ENCODE measurements around the gene CRB3.

DNA sequence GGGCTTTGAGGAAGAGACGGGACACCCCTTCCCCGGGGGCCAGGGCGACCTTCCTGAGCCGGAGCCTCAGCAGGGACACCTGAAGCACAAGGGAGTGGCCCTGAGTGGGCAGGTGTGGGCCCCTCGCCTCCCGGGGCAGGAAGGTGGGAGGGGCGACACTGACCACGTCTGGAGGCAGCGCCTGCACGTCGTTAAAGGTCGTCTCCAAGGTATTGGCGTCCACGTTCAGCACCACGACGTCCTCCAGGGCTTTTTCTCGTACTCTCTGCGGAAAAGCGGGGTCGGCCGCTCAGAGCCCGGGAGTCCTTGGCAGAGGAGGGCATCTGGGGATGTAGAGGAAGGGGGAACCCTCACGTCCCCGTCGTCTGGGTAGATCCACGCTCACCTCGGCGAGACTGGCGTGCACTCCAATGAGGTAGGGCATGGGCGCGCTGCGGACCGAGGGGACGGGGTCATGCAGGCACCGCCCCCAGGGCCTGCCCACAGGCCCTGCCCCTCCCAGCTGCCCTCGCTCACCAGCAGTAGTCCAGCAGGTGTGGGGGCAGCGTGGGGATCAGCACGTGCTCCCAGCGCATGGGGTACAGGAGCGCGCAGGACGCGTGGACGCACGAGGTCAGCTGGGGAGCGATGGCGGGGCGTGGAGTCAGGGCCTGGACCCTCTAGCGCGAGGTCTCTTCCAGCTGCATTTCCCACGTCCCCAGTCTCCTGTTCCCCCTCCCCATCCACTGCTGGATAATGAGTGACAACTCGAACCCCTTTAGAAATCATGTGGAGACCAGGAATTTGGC, 11.4 kb downstream of the CRB3 start:
- TF ChIP-seq, protein P1, sequence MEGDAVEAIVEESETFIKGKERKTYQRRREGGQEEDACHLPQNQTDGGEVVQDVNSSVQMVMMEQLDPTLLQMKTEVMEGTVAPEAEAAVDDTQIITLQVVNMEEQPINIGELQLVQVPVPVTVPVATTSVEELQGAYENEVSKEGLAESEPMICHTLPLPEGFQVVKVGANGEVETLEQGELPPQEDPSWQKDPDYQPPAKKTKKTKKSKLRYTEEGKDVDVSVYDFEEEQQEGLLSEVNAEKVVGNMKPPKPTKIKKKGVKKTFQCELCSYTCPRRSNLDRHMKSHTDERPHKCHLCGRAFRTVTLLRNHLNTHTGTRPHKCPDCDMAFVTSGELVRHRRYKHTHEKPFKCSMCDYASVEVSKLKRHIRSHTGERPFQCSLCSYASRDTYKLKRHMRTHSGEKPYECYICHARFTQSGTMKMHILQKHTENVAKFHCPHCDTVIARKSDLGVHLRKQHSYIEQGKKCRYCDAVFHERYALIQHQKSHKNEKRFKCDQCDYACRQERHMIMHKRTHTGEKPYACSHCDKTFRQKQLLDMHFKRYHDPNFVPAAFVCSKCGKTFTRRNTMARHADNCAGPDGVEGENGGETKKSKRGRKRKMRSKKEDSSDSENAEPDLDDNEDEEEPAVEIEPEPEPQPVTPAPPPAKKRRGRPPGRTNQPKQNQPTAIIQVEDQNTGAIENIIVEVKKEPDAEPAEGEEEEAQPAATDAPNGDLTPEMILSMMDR (IDR thresholded peaks at IDR 0.05): no peak
- no peak for TF ChIP-seq POLR2A (IDR thresholded peaks at IDR 0.05)
- TF ChIP-seq EP300 (IDR thresholded peaks at IDR 0.05; ENCODE audit: low read depth): no peak
